OCI-LY1 (cell line): ENCODE data around the gene EIF3M.

Experiments used
- EZH2 ChIP-seq: fragments of 200-600 bp; sonication (generic), shearing (Covaris generic); IDR thresholded peaks from 2 replicates; pipeline ENCODE4 v1.8.0; 2017; ENCODE audit warnings: borderline replicate concordance, mixed run types, mild to moderate bottlenecking, antibody characterized with exemption, low read length, moderate library complexity, mixed read lengths
- TF ChIP-seq, protein P1 (sequence below): fragments of 200-600 bp; sonication (generic), shearing (Covaris generic); IDR thresholded peaks from 2 replicates; pipeline ENCODE4 v1.5.1; 2017; ENCODE audit warnings: mild to moderate bottlenecking, antibody characterized with exemption, low read length, moderate library complexity, mixed read lengths

DNA sequence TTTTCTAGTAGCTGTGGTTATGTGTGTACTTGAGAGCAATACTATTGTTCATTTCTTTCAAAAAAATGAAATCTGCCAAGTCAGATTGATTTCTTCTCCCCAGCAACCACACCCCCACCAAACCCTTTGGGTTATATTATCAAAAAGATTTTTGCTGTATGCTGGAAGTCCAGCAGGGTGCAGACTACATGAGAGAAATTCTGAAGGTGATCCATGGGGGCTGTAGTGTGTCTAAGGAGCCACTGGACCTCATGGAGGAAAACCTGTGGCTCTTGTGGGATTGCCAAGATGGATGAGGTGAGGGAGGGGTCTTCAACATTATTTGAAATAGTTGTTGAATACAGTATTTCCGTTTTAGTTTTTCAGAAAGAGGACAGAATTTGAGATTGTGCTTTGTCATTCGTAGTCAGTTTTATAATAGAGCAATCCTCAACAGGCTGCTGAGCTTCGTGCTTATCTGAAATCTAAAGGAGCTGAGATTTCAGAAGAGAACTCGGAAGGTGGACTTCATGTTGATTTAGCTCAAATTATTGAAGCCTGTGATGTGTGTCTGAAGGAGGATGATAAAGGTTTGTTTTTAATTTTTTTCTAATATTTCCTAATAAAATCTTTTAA, 3.1 kb downstream of the EIF3M start:
- TF ChIP-seq, protein P1, sequence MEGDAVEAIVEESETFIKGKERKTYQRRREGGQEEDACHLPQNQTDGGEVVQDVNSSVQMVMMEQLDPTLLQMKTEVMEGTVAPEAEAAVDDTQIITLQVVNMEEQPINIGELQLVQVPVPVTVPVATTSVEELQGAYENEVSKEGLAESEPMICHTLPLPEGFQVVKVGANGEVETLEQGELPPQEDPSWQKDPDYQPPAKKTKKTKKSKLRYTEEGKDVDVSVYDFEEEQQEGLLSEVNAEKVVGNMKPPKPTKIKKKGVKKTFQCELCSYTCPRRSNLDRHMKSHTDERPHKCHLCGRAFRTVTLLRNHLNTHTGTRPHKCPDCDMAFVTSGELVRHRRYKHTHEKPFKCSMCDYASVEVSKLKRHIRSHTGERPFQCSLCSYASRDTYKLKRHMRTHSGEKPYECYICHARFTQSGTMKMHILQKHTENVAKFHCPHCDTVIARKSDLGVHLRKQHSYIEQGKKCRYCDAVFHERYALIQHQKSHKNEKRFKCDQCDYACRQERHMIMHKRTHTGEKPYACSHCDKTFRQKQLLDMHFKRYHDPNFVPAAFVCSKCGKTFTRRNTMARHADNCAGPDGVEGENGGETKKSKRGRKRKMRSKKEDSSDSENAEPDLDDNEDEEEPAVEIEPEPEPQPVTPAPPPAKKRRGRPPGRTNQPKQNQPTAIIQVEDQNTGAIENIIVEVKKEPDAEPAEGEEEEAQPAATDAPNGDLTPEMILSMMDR, result peak; percentile 41
- TF ChIP-seq EZH2, result no peak
